K562 (cell line): Measurements from ENCODE around the gene COG3. TPM values are rescaled to one million over a fixed set of nuclear protein-coding genes. Genes with fewer than 3 reads are reported as not detected.

ENCODE experiments used
- ATAC-seq: fragments of 200-7000 bp; cut with Tn5 transposase; 3 replicates; pipeline ENCODE4 v1.9.1; 2020; ENCODE audit warnings: moderate library complexity
- BruUV-seq: library from RNA; stranded (reverse); fragments of 400-500 nt; replicated peaks from 2 replicates; lab custom pipeline; 2021; lab: Mats Ljungman, UMichigan
- CTCF ChIA-PET: fragments of 300-600 bp; formaldehyde crosslinking; extraction: SDS; loops from one replicate; lab custom pipeline; 2021; ENCODE audit warnings: low intra/inter-chr PET ratio; lab: Yijun Ruan, JAX
- POLR2A ChIA-PET: fragments of 300-600, 350-650 bp; sonication (Branson Sonifier 250); formaldehyde crosslinking; extraction: SDS; loops from one replicate; lab custom pipeline; 2021; ENCODE audit warnings: antibody characterized with exemption, inconsistent platforms; lab: Yijun Ruan, JAX
- DNase-seq, 4 experiments: peaks; one replicate each; pipeline versions ENCODE4 v3.0.0 to v3.0.0-alpha.2; 2011 to 2018; ENCODE audit warnings: low spot score in 3 of 4, mixed read lengths in 3 of 4; ENCODE audit errors: extremely low read depth in 1 of 4
- FAIRE-seq: peaks from 2 replicates; lab custom pipeline; 2011; peaks lifted over from hg19 to GRCh38; lab: Jason Lieb, UNC
- H2AFZ ChIP-seq: 2 replicates; pipeline ENCODE4 v1.6.0; 2011; ENCODE audit warnings: low read depth, low read length, control low read depth, inconsistent platforms
- H3K27ac ChIP-seq: fragments of 200-600 bp; 3 replicates; pipeline ENCODE4 v1.8.0; 2011; ENCODE audit warnings: low read depth, mild to moderate bottlenecking, control low read depth, inconsistent platforms, low read length, moderate library complexity, mixed read lengths; ENCODE audit errors: extremely low read depth
- H3K27me3 ChIP-seq, 2 experiments: fragments of 300-600 bp in 1 of 2; 2 replicates in 1 of 2; 3 replicates in 1 of 2; pipeline versions ENCODE4 v1.6.0 to v1.8.0; 2011; ENCODE audit warnings: inconsistent platforms in 2 of 2, low read length in 2 of 2, mild to moderate bottlenecking in 1 of 2, mixed read lengths in 1 of 2, moderate library complexity in 1 of 2; ENCODE audit not compliant: control insufficient read depth in 2 of 2, insufficient read depth in 2 of 2
- H3K36me3 ChIP-seq: fragments of 300-600 bp; 3 replicates; pipeline ENCODE4 v1.8.0; 2011; ENCODE audit warnings: mild to moderate bottlenecking, low read length, inconsistent platforms; ENCODE audit not compliant: control insufficient read depth, insufficient read depth
- H3K4me1 ChIP-seq, 2 experiments: fragments of 200-600 bp in 1 of 2; replicated peaks in 1 of 2; 2 replicates in 1 of 2; 3 replicates in 1 of 2; pipeline versions ENCODE4 v1.5.1 to v1.8.0; 2011; ENCODE audit warnings: inconsistent platforms in 2 of 2, low read length in 2 of 2, mild to moderate bottlenecking in 1 of 2, mixed read lengths in 1 of 2, moderate library complexity in 1 of 2; ENCODE audit not compliant: control insufficient read depth in 2 of 2, insufficient read depth in 2 of 2
- H3K4me2 ChIP-seq: 2 replicates; pipeline ENCODE4 v1.6.1; 2011; ENCODE audit warnings: low read length, control low read depth, inconsistent platforms, mixed read lengths; ENCODE audit not compliant: insufficient read depth
- H3K4me3 ChIP-seq: fragments of 200-600 bp; sonication (generic), shearing (Covaris generic); 2 replicates; pipeline ENCODE4 v1.5.1; 2016; ENCODE audit warnings: control low read depth, inconsistent platforms
- H3K79me2 ChIP-seq: fragments of 200-600 bp; 3 replicates; pipeline ENCODE4 v1.8.0; 2011; ENCODE audit warnings: low read length, inconsistent platforms; ENCODE audit not compliant: control insufficient read depth, insufficient read depth
- H3K9ac ChIP-seq, 2 experiments: 2 replicates each; pipeline versions ENCODE4 v1.6.0 to v1.6.1; 2011; ENCODE audit warnings: low read depth in 2 of 2, low read length in 2 of 2, control low read depth in 1 of 2, inconsistent platforms in 1 of 2, mild to moderate bottlenecking in 1 of 2, mixed read lengths in 1 of 2; ENCODE audit not compliant: insufficient read depth in 1 of 2
- H3K9me1 ChIP-seq: one replicate; pipeline ENCODE4 v1.6.0; 2011; ENCODE audit warnings: inconsistent platforms, mild to moderate bottlenecking, low read length, moderate library complexity; ENCODE audit not compliant: control insufficient read depth, insufficient read depth
- H3K9me3 ChIP-seq: replicated peaks from 2 replicates; pipeline ENCODE4 v1.5.1; 2011; ENCODE audit warnings: low read depth, low read length, inconsistent platforms; ENCODE audit not compliant: control insufficient read depth, insufficient read depth
- H4K20me1 ChIP-seq: replicated peaks from 2 replicates; pipeline ENCODE4 v1.6.1; 2011; ENCODE audit warnings: low read length, inconsistent platforms, mixed read lengths; ENCODE audit not compliant: control insufficient read depth, insufficient read depth
- CHAMP1 ChIP-seq: fragments of 450-650 bp; IDR thresholded peaks from 2 replicates; pipeline ENCODE4 v1.6.1; 2016; ENCODE audit warnings: mild to moderate bottlenecking
- DACH1 ChIP-seq: fragments of 450-650 bp; IDR thresholded peaks from 2 replicates; pipeline ENCODE4 v1.6.1; 2018; ENCODE audit not compliant: partially characterized antibody
- GTF2F1 ChIP-seq: IDR thresholded peaks from 2 replicates; pipeline ENCODE4 v1.6.1; 2011; ENCODE audit warnings: low read depth, low read length, improper control_type of control experiment
- HDAC2 ChIP-seq: fragments of 450-650 bp; IDR thresholded peaks from 2 replicates; pipeline ENCODE4 v1.6.1; 2016; ENCODE audit warnings: mild to moderate bottlenecking
- HDAC3 ChIP-seq: fragments of 450-650 bp; IDR thresholded peaks from 2 replicates; pipeline ENCODE4 v1.6.1; 2018; ENCODE audit warnings: borderline replicate concordance, mild to moderate bottlenecking, moderate library complexity; ENCODE audit not compliant: partially characterized antibody
- KDM1A ChIP-seq, 2 experiments: fragments of 450-650 bp; IDR thresholded peaks; 2 replicates each; pipeline ENCODE4 v1.6.1; 2016; ENCODE audit warnings: mild to moderate bottlenecking in 2 of 2
- LEF1 ChIP-seq: fragments of 450-650 bp; IDR thresholded peaks from 2 replicates; pipeline ENCODE4 v1.6.1; 2016; ENCODE audit warnings: mild to moderate bottlenecking
- MCM7 ChIP-seq, 2 experiments: fragments of 450-650 bp; IDR thresholded peaks; 2 replicates each; pipeline ENCODE4 v1.6.1; 2016 to 2018
- MTF1 ChIP-seq: fragments of 250-450 bp; sonication (Bioruptor Pico); IDR thresholded peaks from 2 replicates; pipeline ENCODE4 v1.9.0; 2021; ENCODE audit warnings: moderate library complexity, mild to moderate bottlenecking, inconsistent platforms, borderline replicate concordance
- RAD51 ChIP-seq: fragments of 450-650 bp; IDR thresholded peaks from 2 replicates; pipeline ENCODE4 v1.7.1; 2016; ENCODE audit warnings: low read depth, mild to moderate bottlenecking, borderline replicate concordance
- RBM25 ChIP-seq: fragments of 200-400 bp; formaldehyde crosslinking; IDR thresholded peaks from 2 replicates; pipeline ENCODE4 v1.6.1; 2018; ENCODE audit warnings: low read length, low read depth, moderate library complexity; ENCODE audit not compliant: severe bottlenecking
- RBM34 ChIP-seq: fragments of 200-400 bp; formaldehyde crosslinking; IDR thresholded peaks from 2 replicates; pipeline ENCODE4 v1.6.1; 2018; ENCODE audit warnings: low read length, borderline replicate concordance; ENCODE audit not compliant: insufficient read depth
- SMARCB1 ChIP-seq: IDR thresholded peaks from 2 replicates; pipeline ENCODE4 v1.6.1; 2011; ENCODE audit warnings: improper control_type of control experiment, low read depth; ENCODE audit not compliant: insufficient read length
- SP1 ChIP-seq: sonication (generic); formaldehyde crosslinking; IDR thresholded peaks from 2 replicates; pipeline ENCODE4 v1.8.1; 2022; ENCODE audit warnings: mild to moderate bottlenecking, missing genetic modification reagents
- SPI1 ChIP-seq: IDR thresholded peaks from 2 replicates; pipeline ENCODE4 v1.6.1; 2011; ENCODE audit warnings: low read depth, low read length, control low read depth, borderline replicate concordance
- TSHZ1 ChIP-seq: fragments of 250-450 bp; sonication (Bioruptor Pico); IDR thresholded peaks from 2 replicates; pipeline ENCODE4 v1.4.0; 2020; ENCODE audit warnings: mild to moderate bottlenecking, moderate library complexity
- ZNF174 ChIP-seq: fragments of 250-450 bp; sonication (Bioruptor Pico); IDR thresholded peaks from 2 replicates; pipeline ENCODE4 v1.4.0; 2020; ENCODE audit warnings: mild to moderate bottlenecking
- ZNF224 ChIP-seq: sonication (generic); formaldehyde crosslinking; IDR thresholded peaks from 2 replicates; pipeline ENCODE4 v1.8.0; 2022; ENCODE audit warnings: mild to moderate bottlenecking, missing genetic modification reagents
- ZNF507 ChIP-seq: conservative IDR thresholded peaks from 2 replicates; pipeline ENCODE4 v1.6.1; 2017; ENCODE audit warnings: missing genetic modification characterization, missing compliant biosample characterization
- WGBS: fragments of 100-300 bp; shearing (Covaris generic); methylation state at CpG from one replicate; pipeline ENCODE4 v1.1.6; 2016; ENCODE audit warnings: low coverage, mixed read lengths; ENCODE audit not compliant: insufficient coverage; ENCODE audit errors: missing lambda C conversion rate; 5-methylcytosine and 5-hydroxymethylcytosine counted together
- in situ Hi-C: fragments of 300-500 bp; cut with MboI; formaldehyde crosslinking; loops from 4 replicates; pipeline ENCODE4 v1.15.0; 2018; ENCODE audit warnings: inconsistent platforms, mixed read lengths
- intact Hi-C: fragments of 100-400 bp; cut with micrococcal nuclease; formaldehyde crosslinking; loops from 2 replicates; pipeline ENCODE4 v1.14.2; 2022
- polyA plus RNA-seq, 8 experiments: library from polyadenylated mRNA; depleted of rRNA in 4 of 8; stranded (reverse) in 5 of 8; unstranded in 3 of 8; fragments of >200 nt; fragmentation: Nextera tagmentation in 2 of 8; fragmentation: Illumina TruSeq in 1 of 8; extraction: Ambion mirVana in 2 of 8; extraction: Trizol in 1 of 8; gene quantifications; 2 replicates each; pipeline versions ENCODE4 v1.2.1 to v1.2.3, GENCODE V29; 2011 to 2014; ENCODE audit warnings: inconsistent platforms in 1 of 8, missing spikeins in 1 of 8
- total RNA-seq, 7 experiments: library from RNA; depleted of rRNA in 6 of 7; stranded (reverse); fragments of >200 nt in 6 of 7; fragmentation: Illumina TruSeq in 2 of 7; extraction: Trizol in 2 of 7; gene quantifications; 2 replicates each; pipeline versions ENCODE4 v1.2.1 to v1.2.3, GENCODE V29; 2011 to 2021; ENCODE audit warnings: low replicate concordance in 1 of 7
- TF ChIP-seq, protein P1 (sequence below): sonication (generic); formaldehyde crosslinking; IDR thresholded peaks from 2 replicates; pipeline ENCODE4 v1.8.0; 2022; ENCODE audit warnings: missing genetic modification reagents, mild to moderate bottlenecking, borderline replicate concordance

COG3 gene
- total and polyA plus RNA-seq, 9 of the 15 experiments (the other 6 are each of a cell fraction or from before 2014, with no cell fraction given): 3.9 to 22.9 (median 14.5) TPM

- H3K4me3 ChIP-seq: no peak overlapping the region
- in situ Hi-C loops (no loop called here), intact Hi-C loops (no loop called here)
- no peaks in the 10 kb centered on the region for H3K9me3 ChIP-seq
- POLR2A ChIA-PET: no interaction called here
- no peaks in the 10 kb centered on the region for H3K79me2 ChIP-seq
- CTCF ChIA-PET: no interaction called here
- H3K36me3 ChIP-seq: no peaks in the 10 kb centered on the region
- H3K27me3 ChIP-seq: peaks cover 2 to 8% of the 10 kb centered on the region in 2 experiments; a peak in 4 of 5 replicates
- no TSS peak for BruUV-seq
- TF ChIP-seq, protein P1, sequence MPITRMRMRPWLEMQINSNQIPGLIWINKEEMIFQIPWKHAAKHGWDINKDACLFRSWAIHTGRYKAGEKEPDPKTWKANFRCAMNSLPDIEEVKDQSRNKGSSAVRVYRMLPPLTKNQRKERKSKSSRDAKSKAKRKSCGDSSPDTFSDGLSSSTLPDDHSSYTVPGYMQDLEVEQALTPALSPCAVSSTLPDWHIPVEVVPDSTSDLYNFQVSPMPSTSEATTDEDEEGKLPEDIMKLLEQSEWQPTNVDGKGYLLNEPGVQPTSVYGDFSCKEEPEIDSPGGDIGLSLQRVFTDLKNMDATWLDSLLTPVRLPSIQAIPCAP (CRISPR knock-in tag): no peak
- no peak for TF ChIP-seq HDAC2
- TF ChIP-seq MTF1 (CRISPR knock-in tag): no peak
- TF ChIP-seq GTF2F1: no peak
- TF ChIP-seq SPI1: no peak
- TF ChIP-seq RBM25: no peak
- no peak for TF ChIP-seq ZNF224 (CRISPR knock-in tag)
- no peak for TF ChIP-seq SP1 (CRISPR knock-in tag)
- no peak for TF ChIP-seq CHAMP1
- no peak for TF ChIP-seq DACH1
- no peak for TF ChIP-seq RAD51
- no peak for TF ChIP-seq TSHZ1 (CRISPR knock-in tag)
- no peak for TF ChIP-seq KDM1A (IDR thresholded peaks at IDR 0.05)
- TF ChIP-seq RBM34: no peak
- TF ChIP-seq ZNF507 (tag): no peak
- TF ChIP-seq HDAC3: no peak
- no peak for TF ChIP-seq ZNF174 (CRISPR knock-in tag)
- no peak for TF ChIP-seq SMARCB1
- TF ChIP-seq LEF1: no peak
- no peak for TF ChIP-seq MCM7 (IDR thresholded peaks at IDR 0.05)
- 5% methylated on average over 8 of the region's 8 CpGs for WGBS
- H3K9ac ChIP-seq: no peak overlapping the region
- no peak for ATAC-seq
- H3K4me1 ChIP-seq: no peaks in the 10 kb centered on the region
- no peak overlapping the region for H3K4me2 ChIP-seq
- FAIRE-seq: no peak
- H2AFZ ChIP-seq: no peak overlapping the region
- no peak overlapping the region for H3K27ac ChIP-seq
- H4K20me1 ChIP-seq: no peaks in the 10 kb centered on the region; the same call in 1 of the 2 replicates
- H3K9me1 ChIP-seq: no peaks in the 10 kb centered on the region
- no peak for DNase-seq
Observed at GRCh38 chr13:45546410-45546765, 81.6 kb downstream of the COG3 start.
